ENCODE measurements around the gene TBC1D10A.

GRCh38 chr22:30296324-30296723 is 30.4 kb downstream of the TBC1D10A start:
- TF ChIP-seq CTCF (conservative IDR thresholded peaks at IDR 0.05; ENCODE audit: low read depth, low read length) (no peak), EZH2 (IDR thresholded peaks at IDR 0.05; ENCODE audit: borderline replicate concordance, low read depth, low read length, poor library complexity, severe bottlenecking) (no peak)
